HepG2 (cell line): ENCODE data around the gene ANXA9. TPM values are rescaled to one million over a fixed set of nuclear protein-coding genes. Genes with fewer than 3 reads are reported as not detected.

Experiments
- BRD4 ChIP-seq: sonication (generic); formaldehyde crosslinking; IDR thresholded peaks from 2 replicates; pipeline ENCODE4 v1.4.0; 2020; ENCODE audit warnings: missing genetic modification reagents
- IKZF4 ChIP-seq: sonication (generic); formaldehyde crosslinking; IDR thresholded peaks from 2 replicates; pipeline ENCODE4 v1.5.1; 2020; ENCODE audit warnings: borderline replicate concordance, mild to moderate bottlenecking, low read depth, missing genetic modification reagents; ENCODE audit errors: not compliant biosample characterization
- MTERF4 ChIP-seq: sonication (generic); formaldehyde crosslinking; IDR thresholded peaks from 2 replicates; pipeline ENCODE4 v1.8.0; 2023; ENCODE audit warnings: mild to moderate bottlenecking, missing genetic modification reagents
- PHF21A ChIP-seq: sonication (generic); formaldehyde crosslinking; IDR thresholded peaks from 2 replicates; pipeline ENCODE4 v1.5.0; 2020; ENCODE audit warnings: mild to moderate bottlenecking, missing genetic modification reagents
- POGK ChIP-seq: sonication (generic); formaldehyde crosslinking; conservative IDR thresholded peaks from 2 replicates; pipeline ENCODE4 v1.8.0; 2022; ENCODE audit warnings: mild to moderate bottlenecking, moderate library complexity, missing genetic modification reagents
- TAF15 ChIP-seq: fragments of 200-400 bp; formaldehyde crosslinking; IDR thresholded peaks from one replicate; pipeline ENCODE4 v1.6.1; 2018; ENCODE audit warnings: mild to moderate bottlenecking, low read depth, low read length; ENCODE audit not compliant: poor library complexity, severe bottlenecking
- YEATS4 ChIP-seq: sonication (generic); formaldehyde crosslinking; IDR thresholded peaks from 2 replicates; pipeline ENCODE4 v1.4.0; 2020; ENCODE audit warnings: missing genetic modification reagents, borderline replicate concordance
- ZNF143 ChIP-seq: sonication (generic); formaldehyde crosslinking; IDR thresholded peaks from 2 replicates; pipeline ENCODE4 v1.4.0; 2020; ENCODE audit warnings: missing genetic modification reagents
- ZNF317 ChIP-seq: sonication (generic); formaldehyde crosslinking; IDR thresholded peaks from 2 replicates; pipeline ENCODE4 v1.5.0; 2020; ENCODE audit warnings: mild to moderate bottlenecking, missing genetic modification reagents
- polyA plus RNA-seq, 8 experiments: library from polyadenylated mRNA; depleted of rRNA in 3 of 8; stranded (reverse) in 7 of 8; unstranded in 1 of 8; fragments of >200 nt; fragmentation: Illumina TruSeq in 4 of 8; extraction: Trizol in 4 of 8; gene quantifications; 2 replicates each; pipeline versions ENCODE4 v1.2.1 to v1.2.3, GENCODE V29; 2011 to 2016; ENCODE audit warnings: low read depth in 4 of 8, missing spikeins in 1 of 8, mixed read lengths in 1 of 8; ENCODE audit not compliant: insufficient read depth in 1 of 8
- total RNA-seq, 5 experiments: library from RNA; depleted of rRNA; stranded (reverse); fragments of >200 nt; fragmentation: Illumina TruSeq; extraction: Trizol; gene quantifications; 2 replicates each; pipeline ENCODE4 v1.2.3, GENCODE V29; 2016; ENCODE audit warnings: low read depth in 1 of 5

Gene ANXA9
- total and polyA plus RNA-seq, 2 of the 13 experiments (the other 11 are each of a cell fraction or from before 2014, with no cell fraction given): 13.3 to 23.9 TPM

- TF ChIP-seq POGK (CRISPR knock-in tag) (no peak), BRD4 (CRISPR knock-in tag) (0 out of 2 replicates have a peak, but pooled peaks have one; percentile 70), IKZF4 (no peak), PHF21A (CRISPR knock-in tag) (no peak; the same call in 1 of the 2 replicates), TAF15 (no peak), ZNF143 (CRISPR knock-in tag) (no peak), MTERF4 (CRISPR knock-in tag) (no peak), YEATS4 (CRISPR knock-in tag) (no peak), ZNF317 (CRISPR knock-in tag) (0 out of 2 replicates have a peak, but pooled peaks have one; percentile 7)
- TF ChIP-seq, all 625 proteins: peak for 140
Observed at GRCh38 chr1:150971583-150972416, 10.3 kb upstream of the ANXA9 start (continued).
